Measurements from ENCODE around the gene RAB12.
"Not testable (repeated sequence)": the region's sequence is repeated elsewhere in the genome, so short reads cannot be mapped to it uniquely, and the experiment has no call there.

The RAB12 gene

DNA sequence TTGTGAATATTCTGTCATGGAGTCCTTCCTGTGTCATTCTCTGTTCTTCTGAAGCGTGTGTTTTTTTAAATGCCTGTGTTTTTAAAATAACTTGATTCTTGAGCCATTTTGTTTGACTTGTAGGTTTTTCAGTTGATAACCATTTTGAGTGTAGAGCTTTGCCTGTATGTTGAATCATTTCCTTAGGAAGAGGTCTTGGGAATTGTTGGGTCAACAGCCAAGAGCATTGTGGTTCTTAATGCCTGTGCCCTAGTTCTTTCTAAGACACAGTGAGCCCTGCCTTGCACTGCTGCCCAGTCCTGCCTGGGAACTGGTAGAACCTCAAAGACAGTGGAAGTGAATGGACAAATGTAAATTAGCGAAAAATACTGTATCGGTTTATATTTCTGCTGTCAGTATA lies 25.9 kb downstream of the RAB12 start:
- no peak for DNase-seq (ENCODE audit: extremely low spot score, insufficient read length, low read depth)
- FAIRE-seq, result no peak

DNA sequence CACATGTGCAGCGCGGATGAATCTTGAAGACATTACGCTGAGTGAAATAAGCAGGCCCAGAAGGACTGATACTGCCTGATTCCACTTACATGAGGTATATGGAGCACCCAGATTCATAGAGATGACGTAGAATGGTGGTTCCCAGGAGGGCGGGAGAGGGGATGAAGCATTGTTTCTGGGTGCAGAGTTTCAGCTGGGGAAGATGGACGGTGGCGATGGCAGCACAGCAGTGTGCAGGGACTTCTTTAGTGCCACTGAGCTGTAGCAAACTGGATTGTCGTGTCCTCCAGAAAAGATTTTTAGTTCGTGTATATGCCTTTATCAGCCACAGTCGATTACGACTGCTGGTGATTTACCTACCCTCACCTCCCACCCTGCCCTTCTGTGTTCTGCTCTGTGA lies 30.5 kb downstream of the RAB12 start:
- FAIRE-seq, result no peak
- DNase-seq (ENCODE audit: extremely low spot score, insufficient read length, low read depth), result no peak

DNA sequence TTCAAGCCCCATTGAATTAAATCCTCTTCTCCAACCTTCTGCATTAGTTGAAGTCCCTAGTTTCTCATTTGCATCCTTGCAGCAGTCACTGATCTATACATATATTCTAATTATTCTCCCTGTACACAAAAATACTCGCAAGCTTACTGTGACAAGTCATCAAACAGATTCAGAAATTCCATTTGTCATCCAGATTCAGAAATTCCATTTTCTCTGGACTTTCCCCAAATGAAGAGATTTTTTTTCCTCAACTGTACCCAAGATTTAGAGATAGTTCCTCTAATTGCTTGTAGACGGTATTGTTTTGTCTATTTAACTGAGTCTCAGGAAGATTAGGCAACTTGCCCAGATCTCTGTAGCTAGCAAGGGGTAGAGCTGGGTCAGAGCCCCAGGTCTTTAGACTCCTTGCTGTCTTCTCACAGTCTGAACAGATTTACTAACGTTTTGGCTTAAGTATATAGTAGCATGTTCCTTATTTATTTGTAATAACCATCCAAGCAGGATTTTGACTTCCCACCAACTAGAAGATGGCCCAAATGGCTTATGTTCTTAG lies 34.2 kb downstream of the RAB12 start:
- no peak for DNase-seq (ENCODE audit: extremely low spot score, insufficient read length, low read depth)
- FAIRE-seq, result no peak

- not testable (repeated sequence) for FAIRE-seq; DNase-seq (ENCODE audit: extremely low spot score, insufficient read length, low read depth)
Observed at GRCh38 chr18:8647359-8647758, 38.1 kb downstream of the RAB12 start.

DNA sequence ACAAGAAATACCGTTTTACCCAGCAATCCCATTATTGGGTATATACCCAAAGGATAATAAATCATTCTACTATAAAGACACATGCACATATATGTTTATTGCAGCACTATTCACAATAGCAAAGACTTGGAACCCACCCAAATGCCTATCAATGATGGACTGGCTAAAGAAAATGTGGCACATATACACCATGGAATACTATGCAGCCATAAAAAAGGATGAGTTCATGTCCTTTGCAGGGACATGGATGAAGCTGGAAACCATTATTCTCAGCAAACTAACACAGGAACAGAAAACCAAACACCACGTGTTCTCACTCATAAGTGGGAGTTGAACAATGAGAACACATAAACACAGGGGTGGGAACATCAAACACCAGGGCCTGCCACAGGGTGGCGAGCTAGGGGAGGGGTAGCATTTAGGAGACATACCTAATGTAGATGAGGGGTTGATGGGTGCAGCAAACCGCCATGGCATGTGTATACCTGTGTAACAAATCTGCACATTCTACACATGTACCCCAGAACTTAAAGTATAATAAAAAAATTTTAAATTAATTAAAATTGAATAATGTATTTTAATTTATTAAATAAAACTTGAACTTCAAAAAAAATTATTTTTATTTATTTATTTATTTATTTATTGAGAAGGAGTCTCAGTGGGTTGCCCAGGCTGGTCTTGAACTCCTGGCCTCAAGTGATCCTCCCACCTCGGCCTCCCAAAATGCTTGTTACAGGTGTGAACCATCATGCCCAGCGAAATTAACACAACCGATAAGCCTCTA lies 42.4 kb downstream of the RAB12 start:
- not testable (repeated sequence) for DNase-seq (ENCODE audit: extremely low spot score, insufficient read length, low read depth); FAIRE-seq

- DNase-seq (ENCODE audit: extremely low spot score, insufficient read length, low read depth) (no peak), FAIRE-seq (peak; percentile 21)
Observed at GRCh38 chr18:8654503-8655451, 45.5 kb downstream of the RAB12 start.

DNA sequence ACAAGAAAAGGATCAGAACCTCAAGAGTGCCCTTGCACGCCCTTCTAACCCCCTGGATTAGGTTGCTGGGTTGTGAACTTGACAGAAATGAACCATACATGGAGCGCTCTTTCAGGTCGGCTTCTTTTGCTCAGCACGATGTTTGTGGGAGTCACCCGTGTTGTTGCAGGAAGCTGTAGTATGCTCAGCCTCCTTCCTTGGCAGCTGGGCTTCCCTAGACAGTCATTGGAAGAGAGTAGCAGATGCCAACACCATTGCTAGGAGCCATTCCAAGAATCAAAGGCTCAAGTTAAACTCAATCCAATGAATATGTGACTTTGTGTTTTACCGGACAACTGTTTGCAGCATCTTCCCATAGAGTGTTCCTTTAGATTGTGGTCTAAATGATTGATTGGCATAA lies 47.0 kb downstream of the RAB12 start:
- FAIRE-seq, result no peak
- DNase-seq (ENCODE audit: extremely low spot score, insufficient read length, low read depth), result no peak

GRCh38 chr18:8657050-8657820 lies 48.0 kb downstream of the RAB12 start:
- no peak for FAIRE-seq

DNA sequence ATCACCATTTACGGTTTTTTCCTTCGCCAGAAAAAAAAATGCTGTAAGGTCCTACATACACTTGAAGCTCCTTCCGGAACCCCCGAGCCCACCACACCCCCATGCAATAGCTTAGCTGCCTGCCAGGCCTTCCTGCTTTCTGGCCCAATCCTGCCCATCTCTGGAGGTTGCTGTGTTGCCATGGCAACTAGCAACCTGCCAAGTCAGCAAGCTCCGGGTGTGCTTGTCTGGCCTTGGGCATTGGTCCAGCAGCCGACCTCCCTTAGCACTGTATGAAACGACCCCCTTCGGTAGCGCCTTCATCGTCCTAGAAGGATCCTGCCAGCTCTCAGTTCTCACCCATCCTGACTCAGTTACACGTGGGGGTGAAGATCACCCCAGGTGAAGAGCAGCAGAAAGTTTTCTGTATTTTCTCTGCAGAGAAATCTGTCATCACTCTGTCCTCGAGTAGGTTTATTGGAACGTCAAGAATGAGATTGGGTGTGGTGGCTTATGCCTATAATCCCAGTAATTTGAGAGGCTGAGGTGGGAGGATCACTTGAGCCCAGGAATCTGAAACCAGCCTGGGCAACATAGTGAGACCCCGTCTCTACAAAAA lies 48.7 kb downstream of the RAB12 start:
- FAIRE-seq (no peak), DNase-seq (ENCODE audit: extremely low spot score, insufficient read length, low read depth) (no peak)

More at GRCh38 chr18:8657050-8657820, 48.0 kb downstream of the RAB12 start:
- no peak for DNase-seq (ENCODE audit: extremely low spot score, insufficient read length, low read depth)

- no peak for DNase-seq (ENCODE audit: extremely low spot score, insufficient read length, low read depth)
- FAIRE-seq, result no peak
Observed at GRCh38 chr18:8658858-8659485, 49.7 kb downstream of the RAB12 start.

DNA sequence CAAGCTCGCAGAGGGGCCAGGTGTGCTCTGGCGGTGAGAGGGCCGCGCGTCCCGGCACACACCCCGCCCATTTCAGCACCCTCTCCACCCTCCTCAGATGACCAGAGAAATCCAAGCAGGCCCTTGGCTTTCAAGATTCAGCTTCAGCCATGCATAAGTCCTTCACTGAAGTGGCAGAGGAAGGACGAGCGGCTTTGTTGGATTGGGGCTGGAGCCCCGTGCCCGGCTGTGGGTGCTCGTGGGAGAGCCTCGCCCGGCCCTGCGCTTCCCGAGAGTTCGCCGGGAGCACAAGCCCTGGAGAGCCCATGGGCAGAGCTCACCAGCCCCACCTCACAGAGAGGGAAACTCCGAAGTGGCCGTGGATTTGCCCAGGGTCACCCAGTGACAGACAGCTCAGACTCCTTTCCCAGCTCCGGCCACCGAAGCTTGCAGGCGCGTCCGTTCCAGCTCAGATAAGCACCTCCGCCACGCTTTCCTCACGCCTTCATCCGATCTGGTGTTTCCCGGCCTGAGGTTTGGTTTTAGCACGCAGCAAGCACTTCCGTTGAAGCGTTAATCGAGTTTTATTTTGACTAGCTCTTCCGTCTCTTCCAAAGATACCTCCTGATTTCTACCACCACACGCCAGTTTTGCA lies 50.5 kb downstream of the RAB12 start:
- DNase-seq (ENCODE audit: extremely low spot score, insufficient read length, low read depth), result no peak
- no peak for FAIRE-seq

GRCh38 chr18:8660316-8660715 lies 51.1 kb downstream of the RAB12 start:
- DNase-seq (ENCODE audit: extremely low spot score, insufficient read length, low read depth) (no peak), FAIRE-seq (no peak)

- no peak for FAIRE-seq
- DNase-seq (ENCODE audit: extremely low spot score, insufficient read length, low read depth), result no peak
Observed at GRCh38 chr18:8661754-8662559, 52.7 kb downstream of the RAB12 start.

- DNase-seq (ENCODE audit: extremely low spot score, insufficient read length, low read depth) (no peak), FAIRE-seq (no peak)
Observed at GRCh38 chr18:8662560-8663255, 53.5 kb downstream of the RAB12 start.

- no peak for DNase-seq (ENCODE audit: extremely low spot score, insufficient read length, low read depth)
- no peak for FAIRE-seq
Observed at GRCh38 chr18:8667846-8668245, 58.6 kb downstream of the RAB12 start.

DNA sequence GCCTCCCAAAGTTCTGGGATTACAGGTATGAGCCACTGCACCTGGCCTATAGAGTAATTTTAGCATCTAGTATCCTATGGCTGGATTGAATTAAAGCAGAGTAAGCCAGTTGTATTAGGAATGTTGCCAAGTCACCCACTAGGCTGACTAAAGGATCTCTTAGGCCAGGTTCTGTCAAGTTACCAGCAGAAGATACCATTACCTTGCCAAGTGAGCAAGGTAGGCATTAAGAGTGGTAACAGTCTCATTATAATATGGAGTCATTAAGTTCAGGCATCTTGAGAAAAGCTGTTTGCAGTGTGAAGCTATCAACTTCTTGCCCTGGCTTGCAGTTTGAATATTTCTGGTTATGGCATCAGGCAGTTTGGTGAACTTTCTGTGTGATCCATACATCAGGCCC lies 59.1 kb downstream of the RAB12 start:
- FAIRE-seq, result no peak
- no peak for DNase-seq (ENCODE audit: extremely low spot score, insufficient read length, low read depth)

DNA sequence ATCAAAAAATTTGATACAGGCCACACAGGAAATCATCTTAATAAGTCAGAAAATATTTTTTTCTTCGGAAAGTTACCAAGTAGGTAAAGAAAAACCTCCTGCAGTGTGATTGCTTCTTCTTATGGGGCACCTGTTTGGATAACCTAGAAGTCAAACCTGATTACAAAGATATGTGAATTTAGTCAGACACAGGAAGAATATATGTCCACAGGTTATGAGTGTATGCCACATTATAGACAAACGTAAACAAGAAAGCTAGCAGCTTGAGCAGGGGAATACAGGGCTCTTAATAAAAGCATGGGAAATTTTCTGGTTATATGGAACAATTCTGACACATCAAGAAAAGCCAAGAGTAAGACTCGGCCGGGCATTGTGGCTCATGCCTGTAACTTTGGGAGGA lies 60.3 kb downstream of the RAB12 start:
- DNase-seq (ENCODE audit: extremely low spot score, insufficient read length, low read depth), result no peak
- no peak for FAIRE-seq
